ENCODE data around the gene SCN5A.

SCN5A gene

GRCh38 chr3:38556640-38557358 lies 92.7 kb downstream of the SCN5A start:
- DNase-seq, result no peak

DNA sequence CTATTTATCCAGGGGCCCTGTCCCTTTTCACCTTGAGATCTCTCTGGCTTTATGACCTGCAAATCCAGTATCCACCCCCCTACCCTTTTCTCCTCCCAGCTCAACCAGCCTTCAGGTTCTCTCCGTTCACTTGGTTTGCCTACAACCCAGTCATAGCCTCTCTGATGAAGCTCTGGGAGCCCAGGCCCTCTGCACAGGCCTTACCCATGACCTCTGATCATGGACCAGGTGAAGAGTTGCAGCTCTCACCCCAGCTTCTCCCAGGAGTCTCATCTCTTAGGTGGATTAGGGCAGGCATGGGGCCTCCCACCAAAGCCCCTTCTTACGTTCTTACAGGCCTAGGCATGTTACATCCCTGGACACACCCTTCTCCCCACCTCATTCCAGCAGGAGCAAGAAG lies 93.6 kb downstream of the SCN5A start:
- no peak for DNase-seq

- DNase-seq, result no peak
Measured at GRCh38 chr3:38555149-38555840, 94.2 kb downstream of the SCN5A start.

- DNase-seq, result no peak
Measured at GRCh38 chr3:38554127-38554827, 95.2 kb downstream of the SCN5A start.

GRCh38 chr3:38553071-38553470 lies 96.4 kb downstream of the SCN5A start:
- no peak for DNase-seq

GRCh38 chr3:38552364-38552763 lies 97.1 kb downstream of the SCN5A start:
- DNase-seq, result no peak

GRCh38 chr3:38551026-38551832 lies 98.3 kb downstream of the SCN5A start:
- no peak for DNase-seq

DNA sequence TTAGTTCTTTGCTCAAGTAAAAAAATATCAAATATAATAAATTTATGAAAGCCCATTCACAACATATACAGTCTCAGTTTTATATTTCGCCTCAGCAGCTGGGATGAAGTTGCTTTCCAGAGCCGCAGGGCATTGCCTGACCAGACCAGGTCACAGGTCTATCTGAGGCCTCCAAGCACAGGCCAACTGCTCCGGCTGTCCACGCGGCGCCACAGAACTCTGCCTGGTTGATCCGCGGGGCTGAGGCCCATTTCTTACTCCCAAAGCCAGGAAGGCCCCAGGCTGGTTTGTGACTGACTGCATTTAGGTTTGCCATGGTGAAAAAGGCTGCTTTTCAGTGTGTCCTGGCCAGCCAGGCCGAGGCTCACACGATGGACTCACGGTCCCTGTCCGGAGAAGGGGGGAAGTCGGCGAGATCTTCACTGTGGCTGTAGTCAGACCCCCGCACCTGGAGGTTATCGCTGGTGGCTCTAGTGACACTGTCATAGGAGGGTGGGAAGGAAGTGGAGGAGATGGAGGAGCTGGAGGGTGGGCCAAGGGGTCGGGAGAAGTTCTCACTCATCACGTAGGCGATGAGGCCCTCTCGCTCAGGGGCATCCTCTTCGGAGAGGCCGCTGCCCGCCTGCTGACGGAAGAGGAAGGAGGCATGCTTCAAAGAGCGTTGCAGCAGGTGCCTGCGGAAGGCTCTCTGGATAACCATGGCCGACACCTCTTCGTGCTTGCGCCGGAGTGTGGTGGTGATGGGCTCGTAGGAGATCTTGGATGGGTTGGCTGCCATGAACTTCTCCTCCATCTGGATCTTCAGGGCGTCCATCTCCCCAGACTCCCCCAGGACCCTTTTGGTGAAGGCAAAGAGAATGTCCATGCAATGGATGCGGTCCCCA lies 99.3 kb downstream of the SCN5A start:
- no peak for DNase-seq

DNA sequence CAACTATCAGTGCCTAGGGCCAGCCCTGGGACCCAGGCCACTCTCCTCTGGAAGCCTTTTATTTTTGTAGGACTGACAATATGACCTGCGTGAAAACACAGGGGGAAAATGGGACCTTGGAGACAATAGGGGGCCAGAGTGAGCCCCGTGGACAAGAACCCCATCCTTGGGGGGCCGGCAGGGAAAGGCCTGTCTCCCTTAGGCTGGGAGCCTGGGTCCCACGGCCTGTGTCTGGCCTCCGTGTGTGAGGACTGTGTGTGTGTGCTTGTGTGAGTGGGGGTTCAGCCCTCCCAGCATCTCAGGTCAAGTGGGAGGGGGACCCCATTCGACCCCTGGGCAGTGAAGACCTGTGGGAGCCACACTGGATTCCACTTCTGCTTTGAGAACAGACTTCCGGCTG lies 100.0 kb downstream of the SCN5A start:
- no peak for DNase-seq

- no peak for DNase-seq
Measured at GRCh38 chr3:38549082-38549481, 100.4 kb downstream of the SCN5A start.

GRCh38 chr3:38548154-38548931 lies 101.1 kb downstream of the SCN5A start:
- no peak for DNase-seq

- no peak for DNase-seq
Measured at GRCh38 chr3:38545983-38546382, 103.5 kb downstream of the SCN5A start.

DNA sequence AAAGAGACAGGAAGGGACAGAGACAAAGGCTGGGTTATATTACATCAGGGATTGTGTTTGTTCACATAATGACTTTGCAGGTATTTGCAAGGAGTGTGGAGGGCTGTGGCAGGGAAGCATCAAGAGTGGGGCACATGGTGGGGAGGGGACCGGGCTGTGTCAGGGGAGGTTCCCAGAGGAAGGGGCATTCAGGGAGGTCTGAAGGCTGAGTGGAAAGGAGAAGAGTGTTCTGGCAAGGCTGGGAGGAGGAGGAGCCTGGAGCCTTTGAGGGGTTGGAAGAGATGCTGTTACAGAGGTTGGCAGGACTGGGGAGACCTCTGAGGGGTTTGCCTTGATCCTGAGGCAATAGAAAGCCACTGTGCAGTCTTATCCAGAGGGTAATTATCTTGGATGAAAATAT lies 103.9 kb downstream of the SCN5A start:
- no peak for DNase-seq

- DNase-seq, result no peak
Measured at GRCh38 chr3:38544926-38545325, 104.6 kb downstream of the SCN5A start.

DNA sequence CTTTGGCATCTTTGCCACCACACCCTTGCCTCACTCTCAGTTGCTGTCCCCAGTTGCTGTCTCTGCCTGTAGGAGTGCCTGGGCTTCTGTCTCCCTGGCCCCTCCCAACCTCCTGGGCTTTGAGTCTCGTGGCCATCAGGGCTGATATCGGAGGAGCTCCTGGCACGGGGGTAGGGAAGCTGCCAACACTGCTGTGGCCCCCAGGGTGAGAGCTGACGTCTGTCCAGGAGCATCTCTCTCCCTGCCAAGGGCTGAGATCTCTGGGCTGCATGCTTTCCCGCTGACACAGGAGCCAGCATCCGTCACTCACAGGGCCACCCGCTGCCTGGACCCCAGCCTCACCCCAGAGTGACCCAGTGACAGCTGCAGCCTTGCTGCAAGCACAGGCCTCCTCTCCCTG lies 105.9 kb downstream of the SCN5A start:
- DNase-seq, result no peak

- peak; percentile 59 for DNase-seq
Measured at GRCh38 chr3:38542401-38543298, 106.8 kb downstream of the SCN5A start.

GRCh38 chr3:38541806-38542205 lies 107.7 kb downstream of the SCN5A start:
- no peak for DNase-seq

DNA sequence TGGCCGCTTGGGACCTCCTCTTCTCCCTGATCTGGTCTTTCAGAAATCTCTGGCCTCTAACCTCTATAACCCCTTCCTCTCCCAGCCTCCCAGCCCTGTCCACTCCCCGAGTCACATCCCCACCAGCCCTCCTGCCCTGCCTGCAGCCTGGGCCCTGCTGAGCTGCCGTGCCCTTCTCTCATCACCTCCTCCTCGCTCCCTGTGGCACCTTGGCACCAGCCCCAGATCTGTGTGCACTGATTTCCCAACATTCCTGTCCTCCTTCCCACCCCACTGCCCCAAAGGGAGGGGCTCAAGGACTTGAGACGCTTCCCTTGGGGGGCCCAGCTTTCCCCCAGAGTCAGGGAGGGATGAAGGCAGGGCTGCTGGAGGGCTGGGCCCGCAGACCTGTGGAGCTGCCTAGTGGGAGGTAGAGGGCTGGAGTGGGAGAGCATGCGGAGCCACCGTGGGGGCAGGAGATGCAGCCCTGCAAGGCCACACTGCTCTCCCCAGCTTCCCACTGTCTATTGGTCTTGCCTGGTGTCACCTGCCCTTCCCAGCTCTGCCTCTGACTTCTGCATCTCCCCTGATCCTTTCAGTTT lies 110.6 kb downstream of the SCN5A start:
- DNase-seq, result no peak

DNA sequence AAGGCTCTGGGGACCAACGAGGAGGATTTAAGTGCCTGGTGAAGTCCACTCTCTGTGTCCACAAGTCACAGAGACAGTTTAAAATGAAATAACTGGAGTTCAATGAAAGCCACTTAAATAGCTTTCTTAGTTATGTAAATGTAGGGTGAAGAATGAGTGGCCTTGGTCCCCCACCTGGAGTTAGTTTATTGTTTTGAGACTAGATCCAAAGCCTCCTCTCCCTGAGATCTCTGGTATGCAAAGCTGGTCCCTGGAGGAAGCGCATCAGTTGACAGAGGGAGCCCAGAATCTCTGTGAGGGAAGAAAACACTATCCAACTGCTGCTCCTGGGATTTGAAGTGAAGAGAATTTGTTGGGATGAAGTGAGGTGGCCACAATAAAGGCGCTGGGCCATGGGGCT lies 112.8 kb downstream of the SCN5A start:
- no peak for DNase-seq

GRCh38 chr3:38534604-38535003 lies 114.9 kb downstream of the SCN5A start:
- DNase-seq, result no peak
